PFSK-1 (cell line): ENCODE measurements around the gene CDT1.

Experiments
- FOXP2 ChIP-seq: optimal IDR thresholded peaks from 2 replicates; pipeline ENCODE3; 2011; ENCODE audit warnings: borderline replicate concordance, control low read depth, inconsistent platforms; ENCODE audit not compliant: insufficient read depth; ENCODE audit errors: extremely low read length, extremely low read depth
- POLR2AphosphoS5 ChIP-seq: IDR thresholded peaks from 2 replicates; pipeline ENCODE4 v1.6.1; 2012; ENCODE audit warnings: low read depth, mild to moderate bottlenecking, control low read depth, low read length, moderate library complexity
- SIN3A ChIP-seq: IDR thresholded peaks from 2 replicates; pipeline ENCODE4 v1.6.1; 2012; ENCODE audit warnings: mild to moderate bottlenecking, low read length, moderate library complexity, borderline replicate concordance; ENCODE audit not compliant: insufficient read depth
- TAF1 ChIP-seq: IDR thresholded peaks from 2 replicates; pipeline ENCODE4 v1.6.1; 2012; ENCODE audit warnings: low read length, control low read depth, borderline replicate concordance; ENCODE audit not compliant: insufficient read depth
- TF ChIP-seq, protein P1 (sequence below), 2 experiments: IDR thresholded peaks; 2 replicates each; pipeline versions ENCODE4 v1.6.1 to v1.8.0; 2011 to 2012; ENCODE audit warnings: low read depth in 2 of 2, low read length in 2 of 2, control low read depth in 1 of 2, inconsistent platforms in 1 of 2, mild to moderate bottlenecking in 1 of 2, moderate library complexity in 1 of 2; ENCODE audit not compliant: insufficient read depth in 1 of 2

The CDT1 gene

GRCh38 chr16:88769617-88770460, 33.8 kb upstream of the CDT1 start:
- TF ChIP-seq, protein P1, sequence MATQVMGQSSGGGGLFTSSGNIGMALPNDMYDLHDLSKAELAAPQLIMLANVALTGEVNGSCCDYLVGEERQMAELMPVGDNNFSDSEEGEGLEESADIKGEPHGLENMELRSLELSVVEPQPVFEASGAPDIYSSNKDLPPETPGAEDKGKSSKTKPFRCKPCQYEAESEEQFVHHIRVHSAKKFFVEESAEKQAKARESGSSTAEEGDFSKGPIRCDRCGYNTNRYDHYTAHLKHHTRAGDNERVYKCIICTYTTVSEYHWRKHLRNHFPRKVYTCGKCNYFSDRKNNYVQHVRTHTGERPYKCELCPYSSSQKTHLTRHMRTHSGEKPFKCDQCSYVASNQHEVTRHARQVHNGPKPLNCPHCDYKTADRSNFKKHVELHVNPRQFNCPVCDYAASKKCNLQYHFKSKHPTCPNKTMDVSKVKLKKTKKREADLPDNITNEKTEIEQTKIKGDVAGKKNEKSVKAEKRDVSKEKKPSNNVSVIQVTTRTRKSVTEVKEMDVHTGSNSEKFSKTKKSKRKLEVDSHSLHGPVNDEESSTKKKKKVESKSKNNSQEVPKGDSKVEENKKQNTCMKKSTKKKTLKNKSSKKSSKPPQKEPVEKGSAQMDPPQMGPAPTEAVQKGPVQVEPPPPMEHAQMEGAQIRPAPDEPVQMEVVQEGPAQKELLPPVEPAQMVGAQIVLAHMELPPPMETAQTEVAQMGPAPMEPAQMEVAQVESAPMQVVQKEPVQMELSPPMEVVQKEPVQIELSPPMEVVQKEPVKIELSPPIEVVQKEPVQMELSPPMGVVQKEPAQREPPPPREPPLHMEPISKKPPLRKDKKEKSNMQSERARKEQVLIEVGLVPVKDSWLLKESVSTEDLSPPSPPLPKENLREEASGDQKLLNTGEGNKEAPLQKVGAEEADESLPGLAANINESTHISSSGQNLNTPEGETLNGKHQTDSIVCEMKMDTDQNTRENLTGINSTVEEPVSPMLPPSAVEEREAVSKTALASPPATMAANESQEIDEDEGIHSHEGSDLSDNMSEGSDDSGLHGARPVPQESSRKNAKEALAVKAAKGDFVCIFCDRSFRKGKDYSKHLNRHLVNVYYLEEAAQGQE (IDR thresholded peaks at IDR 0.05; ENCODE audit: insufficient read depth in 1 of 2, low read depth in 2 of 2, low read length in 2 of 2), result no peak
- TF ChIP-seq TAF1 (no peak), FOXP2 (no peak)

- TF ChIP-seq, protein P1 (IDR thresholded peaks at IDR 0.05; ENCODE audit: insufficient read depth in 1 of 2, low read depth in 2 of 2, low read length in 2 of 2), result no peak
- TF ChIP-seq FOXP2, result peak; percentile 24
Observed at GRCh38 chr16:88770461-88771293, 32.9 kb upstream of the CDT1 start.

DNA sequence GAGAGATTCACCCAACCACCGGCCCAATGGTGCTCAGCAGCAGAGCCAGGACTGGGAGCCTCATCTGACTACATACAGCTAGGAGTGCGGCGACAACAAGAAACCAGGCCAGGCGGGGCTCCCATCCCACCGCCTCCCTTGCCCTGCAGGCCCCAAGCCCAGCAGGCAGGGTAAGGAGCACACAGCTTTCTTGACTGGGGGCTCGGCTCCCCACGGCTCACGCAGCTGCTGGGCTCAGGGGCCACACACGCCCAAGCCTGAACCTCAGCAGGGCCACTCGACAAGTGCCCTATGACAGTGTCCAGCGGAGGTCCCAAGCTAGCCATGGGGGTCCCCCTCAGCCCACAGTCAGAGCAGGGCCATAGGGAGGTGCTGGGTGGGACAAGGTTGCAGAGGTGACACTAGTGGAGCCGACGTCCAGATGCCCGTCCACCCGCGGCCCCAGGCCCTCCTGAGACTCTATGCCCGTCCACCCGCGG, 32.3 kb upstream of the CDT1 start:
- no peak for TF ChIP-seq POLR2AphosphoS5
- no peak for TF ChIP-seq SIN3A
- TF ChIP-seq TAF1, result no peak
- TF ChIP-seq, protein P1 (IDR thresholded peaks at IDR 0.05; ENCODE audit: insufficient read depth in 1 of 2, low read depth in 2 of 2, low read length in 2 of 2), result no peak
- TF ChIP-seq FOXP2, result no peak

- TF ChIP-seq TAF1, result no peak
- TF ChIP-seq SIN3A, result no peak
- no peak for TF ChIP-seq FOXP2
- TF ChIP-seq POLR2AphosphoS5, result no peak
- TF ChIP-seq, protein P1 (IDR thresholded peaks at IDR 0.05; ENCODE audit: insufficient read depth in 1 of 2, low read depth in 2 of 2, low read length in 2 of 2), result no peak
Observed at GRCh38 chr16:88772871-88773811, 30.4 kb upstream of the CDT1 start.
